Ovary (tissue), 3 donors: ENCODE measurements around the gene ZBTB44.

ENCODE experiments used
- CTCF ChIP-seq, 3 donors: fragments of 450-650 bp in 2 of 3; fragments of 200-600 bp in 1 of 3; IDR thresholded peaks; one replicate each; pipeline versions ENCODE4 v1.5.1 to v1.8.0; 2016 to 2022; ENCODE audit warnings: antibody characterized with exemption in 3 of 3, mild to moderate bottlenecking in 1 of 3
- EP300 ChIP-seq: sonication (generic); formaldehyde crosslinking; IDR thresholded peaks from one replicate; pipeline ENCODE4 v1.6.1; 2017; ENCODE audit warnings: antibody characterized with exemption
- POLR2A ChIP-seq: fragments of 450-650 bp; IDR thresholded peaks from one replicate; pipeline ENCODE4 v1.6.1; 2017; ENCODE audit warnings: antibody characterized with exemption, mild to moderate bottlenecking, moderate library complexity
- donor health status: DM: no; HTN: no; CAD: no.

GRCh38 chr11:130188047-130188446, 126.7 kb downstream of the ZBTB44 start:
- TF ChIP-seq POLR2A (no peak), CTCF (IDR thresholded peaks at IDR 0.05) (no peak), EP300 (no peak)
